Measurements from ENCODE around the gene PPP2R5D.
"Not testable (repeated sequence)": the region's sequence is repeated elsewhere in the genome, so short reads cannot be mapped to it uniquely, and the experiment has no call there.

The PPP2R5D gene

GRCh38 chr6:42998205-42998604 is 13.8 kb downstream of the PPP2R5D start:
- DNase-seq, result not testable (repeated sequence)

GRCh38 chr6:43001843-43002242 is 17.5 kb downstream of the PPP2R5D start:
- DNase-seq, result no peak

GRCh38 chr6:43005844-43006243 is 21.5 kb downstream of the PPP2R5D start:
- DNase-seq, result no peak

GRCh38 chr6:43006251-43006650 is 21.9 kb downstream of the PPP2R5D start:
- DNase-seq, result no peak

- DNase-seq, result no peak
Observed at GRCh38 chr6:43007126-43007525, 22.8 kb downstream of the PPP2R5D start.

- peak; percentile 37 for DNase-seq
Observed at GRCh38 chr6:43009124-43009523, 24.8 kb downstream of the PPP2R5D start.

- no peak for DNase-seq
Observed at GRCh38 chr6:43011207-43011606, 26.8 kb downstream of the PPP2R5D start.

GRCh38 chr6:43012364-43012763 is 28.0 kb downstream of the PPP2R5D start:
- DNase-seq, result no peak

GRCh38 chr6:43013097-43013842 is 28.9 kb downstream of the PPP2R5D start:
- no peak for DNase-seq

GRCh38 chr6:43013843-43014433 is 29.6 kb downstream of the PPP2R5D start, which contains the start of the genes KLHDC3 and MEA1:
TSS of gene KLHDC3 (plus strand) at chr6:43014249. CDS start at chr6:43017193, 2,944 bp downstream.
TSS of gene MEA1 (minus strand) at chr6:43013946. CDS start at chr6:43013813, 133 bp downstream.
- DNase-seq, result peak; percentile 97

GRCh38 chr6:43014434-43014909 is 30.1 kb downstream of the PPP2R5D start:
- no peak for DNase-seq

- DNase-seq, result no peak
Observed at GRCh38 chr6:43016176-43016942, 32.0 kb downstream of the PPP2R5D start.

GRCh38 chr6:43016943-43017334 is 32.6 kb downstream of the PPP2R5D start:
- no peak for DNase-seq

- no peak for DNase-seq
Observed at GRCh38 chr6:43019152-43019551, 34.8 kb downstream of the PPP2R5D start.

- DNase-seq, result no peak
Observed at GRCh38 chr6:43020052-43020705, 35.8 kb downstream of the PPP2R5D start.

GRCh38 chr6:43020847-43021246 is 36.5 kb downstream of the PPP2R5D start:
- DNase-seq, result no peak

GRCh38 chr6:43021270-43022047 is 37.1 kb downstream of the PPP2R5D start, which contains the start of gene RRP36:
TSS of gene RRP36 (plus strand) at chr6:43021623. CDS start at chr6:43021655, 32 bp downstream.
- DNase-seq, result peak; percentile 59

- no peak for DNase-seq
Observed at GRCh38 chr6:43024436-43024835, 40.1 kb downstream of the PPP2R5D start.

- no peak for DNase-seq
Observed at GRCh38 chr6:43026365-43026764, 42.0 kb downstream of the PPP2R5D start.

GRCh38 chr6:43029120-43029519 is 44.8 kb downstream of the PPP2R5D start:
- DNase-seq, result no peak

- no peak for DNase-seq
Observed at GRCh38 chr6:43032326-43032725, 48.0 kb downstream of the PPP2R5D start.
